Measurements from ENCODE around the gene CCL15.

- TF ChIP-seq SUZ12 (IDR thresholded peaks at IDR 0.05) (no peak), HDGF (IDR thresholded peaks at IDR 0.05; ENCODE audit: borderline replicate concordance) (no peak)
Observed at GRCh38 chr17:35972945-35973332, 28.4 kb downstream of the CCL15 start.
